Lower leg skin (tissue), 3 donors: Measurements from ENCODE around the gene ALDH3B2.

ENCODE experiments used
- POLR2A ChIP-seq, 2 donors: fragments of 450-650 bp; IDR thresholded peaks; one replicate each; pipeline ENCODE4 v1.6.1; 2016 to 2017; ENCODE audit warnings: antibody characterized with exemption in 2 of 2, mild to moderate bottlenecking in 1 of 2, moderate library complexity in 1 of 2
- TF ChIP-seq, protein P1 (sequence below), 3 donors: fragments of 450-650 bp; IDR thresholded peaks; one replicate each; pipeline ENCODE4 v1.5.1; 2016; ENCODE audit warnings: antibody characterized with exemption in 3 of 3, mild to moderate bottlenecking in 3 of 3, moderate library complexity in 2 of 3

DNA sequence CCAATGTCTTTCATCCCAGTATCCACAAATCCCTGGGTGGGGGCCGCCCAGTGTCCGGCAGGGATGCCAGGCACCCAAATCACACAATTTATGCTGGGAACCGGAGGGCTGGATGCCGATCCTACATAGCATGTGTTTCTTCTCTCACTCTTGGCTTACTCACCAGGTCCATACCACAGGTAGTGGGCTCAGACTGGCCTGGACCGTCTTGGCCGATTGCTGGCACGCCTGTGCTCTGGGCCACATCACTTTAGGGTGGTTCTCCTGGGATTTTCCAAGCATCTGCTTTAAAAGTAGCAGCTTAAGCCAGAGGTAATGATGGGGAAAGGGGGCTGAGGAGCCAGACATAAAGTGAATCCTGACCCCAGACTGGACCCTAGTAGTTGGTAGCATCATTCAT, 22.6 kb upstream of the ALDH3B2 start:
- TF ChIP-seq POLR2A (IDR thresholded peaks at IDR 0.05) = no peak
- TF ChIP-seq, protein P1, sequence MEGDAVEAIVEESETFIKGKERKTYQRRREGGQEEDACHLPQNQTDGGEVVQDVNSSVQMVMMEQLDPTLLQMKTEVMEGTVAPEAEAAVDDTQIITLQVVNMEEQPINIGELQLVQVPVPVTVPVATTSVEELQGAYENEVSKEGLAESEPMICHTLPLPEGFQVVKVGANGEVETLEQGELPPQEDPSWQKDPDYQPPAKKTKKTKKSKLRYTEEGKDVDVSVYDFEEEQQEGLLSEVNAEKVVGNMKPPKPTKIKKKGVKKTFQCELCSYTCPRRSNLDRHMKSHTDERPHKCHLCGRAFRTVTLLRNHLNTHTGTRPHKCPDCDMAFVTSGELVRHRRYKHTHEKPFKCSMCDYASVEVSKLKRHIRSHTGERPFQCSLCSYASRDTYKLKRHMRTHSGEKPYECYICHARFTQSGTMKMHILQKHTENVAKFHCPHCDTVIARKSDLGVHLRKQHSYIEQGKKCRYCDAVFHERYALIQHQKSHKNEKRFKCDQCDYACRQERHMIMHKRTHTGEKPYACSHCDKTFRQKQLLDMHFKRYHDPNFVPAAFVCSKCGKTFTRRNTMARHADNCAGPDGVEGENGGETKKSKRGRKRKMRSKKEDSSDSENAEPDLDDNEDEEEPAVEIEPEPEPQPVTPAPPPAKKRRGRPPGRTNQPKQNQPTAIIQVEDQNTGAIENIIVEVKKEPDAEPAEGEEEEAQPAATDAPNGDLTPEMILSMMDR (IDR thresholded peaks at IDR 0.05) = no peak
